RWPE2 (cell line): ENCODE data around the gene VSIG10L.

Experiments
- ATAC-seq: fragments of 200-7000 bp; cut with Tn5 transposase; 3 replicates; pipeline ENCODE4 v1.9.1; 2021; ENCODE audit warnings: low read depth
- DNase-seq: peaks from one replicate; pipeline ENCODE4 v3.0.0-alpha.2; 2020; ENCODE audit warnings: low spot score
- H3K27ac ChIP-seq: fragments of 450-650 bp; 2 replicates; pipeline ENCODE4 v1.5.1; 2017; ENCODE audit warnings: mild to moderate bottlenecking; ENCODE audit not compliant: poor library complexity, severe bottlenecking
- H3K27me3 ChIP-seq: fragments of 250-450 bp; sonication (Bioruptor Pico); 2 replicates; pipeline ENCODE4 v1.5.1; 2021; ENCODE audit warnings: mild to moderate bottlenecking, moderate library complexity; ENCODE audit not compliant: insufficient read depth, poor library complexity, severe bottlenecking
- H3K36me3 ChIP-seq: fragments of 250-450 bp; sonication (Bioruptor Pico); 2 replicates; pipeline ENCODE4 v1.5.1; 2020; ENCODE audit warnings: low read depth, mild to moderate bottlenecking, moderate library complexity
- H3K4me1 ChIP-seq: fragments of 250-450 bp; sonication (Bioruptor Pico); 2 replicates; pipeline ENCODE4 v1.5.1; 2021; ENCODE audit warnings: mild to moderate bottlenecking, moderate library complexity; ENCODE audit not compliant: insufficient read depth, poor library complexity, severe bottlenecking
- H3K4me3 ChIP-seq: fragments of 250-450 bp; sonication (Bioruptor Pico); 2 replicates; pipeline ENCODE4 v1.5.1; 2021; ENCODE audit warnings: mild to moderate bottlenecking, moderate library complexity; ENCODE audit not compliant: severe bottlenecking
- H3K9me3 ChIP-seq: fragments of 250-450 bp; sonication (Bioruptor Pico); 2 replicates; pipeline ENCODE4 v1.5.1; 2021; ENCODE audit warnings: mild to moderate bottlenecking, moderate library complexity; ENCODE audit not compliant: severe bottlenecking
- CTCF ChIP-seq: fragments of 450-650 bp; IDR thresholded peaks from one replicate; pipeline ENCODE4 v1.5.1; 2017; ENCODE audit warnings: mild to moderate bottlenecking, moderate library complexity; ENCODE audit not compliant: poor library complexity, severe bottlenecking

Gene VSIG10L

DNA sequence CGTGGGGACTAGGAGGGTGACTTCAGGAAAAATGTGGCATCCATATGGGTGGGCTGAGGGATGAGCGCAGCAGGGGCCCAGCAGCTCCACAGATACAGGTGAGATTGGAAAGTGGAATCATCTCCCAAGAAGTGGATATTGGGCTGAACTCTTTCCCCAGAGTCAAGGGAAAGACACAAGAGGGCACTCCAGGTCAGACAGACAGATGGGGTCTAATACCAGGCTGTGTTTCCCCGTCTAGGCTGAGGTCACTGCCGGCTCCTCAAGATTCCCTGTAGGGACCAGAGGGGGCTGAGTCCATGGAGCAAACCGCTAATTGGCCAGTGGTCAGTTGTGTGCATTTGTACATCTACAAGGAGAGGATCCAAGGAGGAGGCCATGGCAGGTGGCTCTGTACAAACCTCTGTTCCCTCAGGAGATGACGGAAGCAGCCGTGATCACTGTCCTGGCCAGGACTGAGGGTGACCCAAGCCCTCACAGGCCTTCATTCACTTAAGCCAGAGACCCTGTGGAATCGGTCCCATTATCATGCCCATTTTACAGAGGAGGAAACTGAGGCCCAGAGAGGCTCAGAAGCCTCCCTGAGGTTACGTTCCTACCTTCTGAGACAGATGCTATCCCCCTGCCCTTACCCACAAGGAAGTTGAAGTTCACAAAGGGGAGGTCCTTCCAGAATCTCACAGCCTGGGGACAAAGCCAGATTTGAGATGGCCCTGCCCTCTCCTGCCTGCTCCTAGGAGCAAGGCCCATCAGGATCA lies 45.4 kb downstream of the VSIG10L start:
- ATAC-seq (no peak), DNase-seq (no peak)
- Histone ChIP-seq H3K4me3 (no peak overlapping the region), H3K36me3 (no peaks in the 10 kb centered on the region), H3K4me1 (no peaks in the 10 kb centered on the region), H3K27ac (no peak overlapping the region), H3K27me3 (peaks cover 13% of the 10 kb centered on the region), H3K9me3 (no peaks in the 10 kb centered on the region)
- no peak for TF ChIP-seq CTCF

- H3K4me3 ChIP-seq = no peak overlapping the region
- H3K9me3 ChIP-seq = no peaks in the 10 kb centered on the region
- DNase-seq (no peak), ATAC-seq (no peak)
- peaks cover 13% of the 10 kb centered on the region for H3K27me3 ChIP-seq
- TF ChIP-seq CTCF = no peak
- H3K4me1 ChIP-seq = no peaks in the 10 kb centered on the region
- H3K36me3 ChIP-seq = no peaks in the 10 kb centered on the region
- no peak overlapping the region for H3K27ac ChIP-seq
Observed at GRCh38 chr19:51295382-51296126, 46.4 kb downstream of the VSIG10L start.

- no peak overlapping the region for H3K4me3 ChIP-seq
- no peak for ATAC-seq
- DNase-seq = no peak
- H3K9me3 ChIP-seq = no peaks in the 10 kb centered on the region
- TF ChIP-seq CTCF = no peak
- H3K27me3 ChIP-seq = peaks cover 13% of the 10 kb centered on the region
- H3K27ac ChIP-seq = no peak overlapping the region
- no peaks in the 10 kb centered on the region for H3K36me3 ChIP-seq
- H3K4me1 ChIP-seq = no peaks in the 10 kb centered on the region
Observed at GRCh38 chr19:51294977-51295375, 47.0 kb downstream of the VSIG10L start.

DNA sequence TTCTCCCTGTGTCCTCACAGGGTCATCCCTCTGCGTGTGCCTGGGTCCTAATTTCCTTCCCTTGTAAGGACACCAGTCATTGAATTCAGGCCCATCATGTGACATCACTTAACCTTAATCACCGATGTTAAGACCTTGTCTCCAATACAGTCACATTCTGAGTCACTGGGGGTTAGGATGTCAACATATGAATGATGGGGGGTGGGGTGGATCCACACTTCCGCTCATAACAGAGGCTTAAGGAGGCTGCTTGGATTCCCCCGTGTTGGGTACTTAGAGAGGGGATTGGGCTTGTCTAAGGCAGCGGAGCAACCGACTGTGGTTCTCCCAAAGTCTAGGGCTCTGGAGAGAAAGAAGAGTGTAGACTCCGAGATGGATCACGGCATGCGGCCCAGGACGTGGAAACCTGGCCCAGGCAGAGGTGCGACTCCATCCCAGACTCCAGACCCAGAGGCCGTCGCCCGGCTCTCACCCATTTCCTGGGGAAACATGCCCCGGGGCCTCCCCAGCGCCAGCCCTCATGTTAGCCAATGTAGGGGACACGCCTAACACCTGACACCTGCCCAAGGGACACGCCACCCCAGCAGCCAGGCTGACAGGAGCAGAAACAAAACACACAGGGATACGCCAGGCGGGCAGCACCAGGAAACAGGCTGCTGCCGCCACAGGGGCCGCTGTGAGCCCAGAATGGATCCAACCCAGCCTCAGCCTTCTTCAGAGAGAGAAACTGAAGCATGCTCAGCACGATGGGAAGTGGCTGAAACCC lies 47.5 kb downstream of the VSIG10L start:
- DNase-seq (no peak), ATAC-seq (no peak)
- Histone ChIP-seq H3K4me1 (no peaks in the 10 kb centered on the region), H3K4me3 (no peak overlapping the region), H3K27ac (no peak overlapping the region), H3K9me3 (no peaks in the 10 kb centered on the region), H3K36me3 (no peaks in the 10 kb centered on the region), H3K27me3 (peaks cover 13% of the 10 kb centered on the region)
- TF ChIP-seq CTCF = no peak
